PFSK-1 (cell line): ENCODE measurements around the gene PPP2R2D.

Experiments
- SIN3A ChIP-seq: IDR thresholded peaks from 2 replicates; pipeline ENCODE4 v1.6.1; 2012; ENCODE audit warnings: mild to moderate bottlenecking, low read length, moderate library complexity, borderline replicate concordance; ENCODE audit not compliant: insufficient read depth
- TAF1 ChIP-seq: IDR thresholded peaks from 2 replicates; pipeline ENCODE4 v1.6.1; 2012; ENCODE audit warnings: low read length, control low read depth, borderline replicate concordance; ENCODE audit not compliant: insufficient read depth
- TF ChIP-seq, protein P1 (sequence below), 2 experiments: IDR thresholded peaks; 2 replicates each; pipeline versions ENCODE4 v1.6.1 to v1.8.0; 2011 to 2012; ENCODE audit warnings: low read depth in 2 of 2, low read length in 2 of 2, control low read depth in 1 of 2, inconsistent platforms in 1 of 2, mild to moderate bottlenecking in 1 of 2, moderate library complexity in 1 of 2; ENCODE audit not compliant: insufficient read depth in 1 of 2

DNA sequence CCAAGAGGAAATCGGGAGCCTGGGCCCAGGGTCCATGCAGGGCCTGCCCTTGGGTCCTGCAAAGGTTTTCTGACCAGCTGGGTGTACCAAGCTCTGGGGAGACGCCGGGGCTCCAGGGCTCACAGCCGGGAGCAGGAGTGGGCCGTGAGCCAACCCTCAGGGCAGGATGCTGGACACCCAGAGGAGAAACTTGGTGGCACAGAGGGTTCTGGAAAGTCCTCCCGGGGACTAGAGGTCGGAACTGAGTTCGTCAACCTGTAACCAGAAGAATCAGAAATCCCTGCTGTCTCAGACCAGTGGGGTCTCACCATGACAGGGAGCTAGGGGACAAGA is 29.2 kb upstream of the PPP2R2D start:
- TF ChIP-seq SIN3A: no peak
- no peak for TF ChIP-seq TAF1
- TF ChIP-seq, protein P1, sequence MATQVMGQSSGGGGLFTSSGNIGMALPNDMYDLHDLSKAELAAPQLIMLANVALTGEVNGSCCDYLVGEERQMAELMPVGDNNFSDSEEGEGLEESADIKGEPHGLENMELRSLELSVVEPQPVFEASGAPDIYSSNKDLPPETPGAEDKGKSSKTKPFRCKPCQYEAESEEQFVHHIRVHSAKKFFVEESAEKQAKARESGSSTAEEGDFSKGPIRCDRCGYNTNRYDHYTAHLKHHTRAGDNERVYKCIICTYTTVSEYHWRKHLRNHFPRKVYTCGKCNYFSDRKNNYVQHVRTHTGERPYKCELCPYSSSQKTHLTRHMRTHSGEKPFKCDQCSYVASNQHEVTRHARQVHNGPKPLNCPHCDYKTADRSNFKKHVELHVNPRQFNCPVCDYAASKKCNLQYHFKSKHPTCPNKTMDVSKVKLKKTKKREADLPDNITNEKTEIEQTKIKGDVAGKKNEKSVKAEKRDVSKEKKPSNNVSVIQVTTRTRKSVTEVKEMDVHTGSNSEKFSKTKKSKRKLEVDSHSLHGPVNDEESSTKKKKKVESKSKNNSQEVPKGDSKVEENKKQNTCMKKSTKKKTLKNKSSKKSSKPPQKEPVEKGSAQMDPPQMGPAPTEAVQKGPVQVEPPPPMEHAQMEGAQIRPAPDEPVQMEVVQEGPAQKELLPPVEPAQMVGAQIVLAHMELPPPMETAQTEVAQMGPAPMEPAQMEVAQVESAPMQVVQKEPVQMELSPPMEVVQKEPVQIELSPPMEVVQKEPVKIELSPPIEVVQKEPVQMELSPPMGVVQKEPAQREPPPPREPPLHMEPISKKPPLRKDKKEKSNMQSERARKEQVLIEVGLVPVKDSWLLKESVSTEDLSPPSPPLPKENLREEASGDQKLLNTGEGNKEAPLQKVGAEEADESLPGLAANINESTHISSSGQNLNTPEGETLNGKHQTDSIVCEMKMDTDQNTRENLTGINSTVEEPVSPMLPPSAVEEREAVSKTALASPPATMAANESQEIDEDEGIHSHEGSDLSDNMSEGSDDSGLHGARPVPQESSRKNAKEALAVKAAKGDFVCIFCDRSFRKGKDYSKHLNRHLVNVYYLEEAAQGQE (IDR thresholded peaks at IDR 0.05; ENCODE audit: insufficient read depth in 1 of 2, low read depth in 2 of 2, low read length in 2 of 2): no peak
